NCI-H345 treated with DMSO at 0.1 percent for 48 hours (cell line): ENCODE measurements around the gene ELF1.

Source experiments
- DNase-seq: peaks from one replicate; lab custom pipeline; 2025; ENCODE audit not compliant: unreplicated experiment; lab: John Stamatoyannopoulos, UW

The ELF1 gene

GRCh38 chr13:41019011-41019487, at the start of gene ELF1:
TSS of gene ELF1 (minus strand) at chr13:41019316. CDS start at chr13:40982054, 37,262 bp downstream.
- no peak for DNase-seq

- DNase-seq = no peak
Observed at GRCh38 chr13:41065078-41065477, 46.0 kb upstream of the ELF1 start.

GRCh38 chr13:41064493-41064892, 45.4 kb upstream of the ELF1 start:
- DNase-seq = no peak

GRCh38 chr13:41061914-41062837, 43.1 kb upstream of the ELF1 start:
- DNase-seq = no peak

GRCh38 chr13:41061075-41061913, 42.2 kb upstream of the ELF1 start, which contains the start of gene WBP4:
TSS of gene WBP4 (plus strand) at chr13:41061509. CDS start at chr13:41061674, 165 bp downstream.
- peak; percentile 81 for DNase-seq

GRCh38 chr13:41060724-41061074, 41.6 kb upstream of the ELF1 start:
- peak; percentile 75 for DNase-seq

- DNase-seq = peak; percentile 75
Observed at GRCh38 chr13:41060082-41060723, 41.1 kb upstream of the ELF1 start.

- DNase-seq = no peak
Observed at GRCh38 chr13:41059456-41060081, 40.5 kb upstream of the ELF1 start.

GRCh38 chr13:41058295-41059070, 39.4 kb upstream of the ELF1 start:
- DNase-seq = no peak

- no peak for DNase-seq
Observed at GRCh38 chr13:41056826-41057711, 38.0 kb upstream of the ELF1 start.

GRCh38 chr13:41056194-41056593, 37.1 kb upstream of the ELF1 start:
- no peak for DNase-seq

- DNase-seq = no peak
Observed at GRCh38 chr13:41054919-41055619, 36.0 kb upstream of the ELF1 start.

- no peak for DNase-seq
Observed at GRCh38 chr13:41054212-41054877, 35.2 kb upstream of the ELF1 start.

GRCh38 chr13:41053384-41053826, 34.3 kb upstream of the ELF1 start:
- no peak for DNase-seq

- no peak for DNase-seq
Observed at GRCh38 chr13:41052441-41052840, 33.3 kb upstream of the ELF1 start.

- no peak for DNase-seq
Observed at GRCh38 chr13:41049480-41050440, 30.6 kb upstream of the ELF1 start.

GRCh38 chr13:41048640-41049039, 29.5 kb upstream of the ELF1 start:
- no peak for DNase-seq
